HepG2 (cell line): Measurements from ENCODE around the gene EEPD1. TPM values are rescaled to one million over a fixed set of nuclear protein-coding genes. Genes with fewer than 3 reads are reported as not detected.

Experiments
- KAT2B ChIP-seq: fragments of 150-350 bp; IDR thresholded peaks from 2 replicates; pipeline ENCODE4 v1.6.1; 2014; ENCODE audit warnings: low read depth, low read length, borderline replicate concordance
- KAT8 ChIP-seq: IDR thresholded peaks from 2 replicates; pipeline ENCODE4 v1.6.1; 2016; ENCODE audit warnings: missing genetic modification reagents, missing compliant biosample characterization
- MED13 ChIP-seq: sonication (generic); formaldehyde crosslinking; IDR thresholded peaks from 2 replicates; pipeline ENCODE4 v1.5.0; 2020; ENCODE audit warnings: missing genetic modification reagents
- MLLT10 ChIP-seq: sonication (generic); formaldehyde crosslinking; IDR thresholded peaks from 2 replicates; pipeline ENCODE4 v1.4.0; 2020; ENCODE audit warnings: missing genetic modification reagents
- MTA1 ChIP-seq: sonication (generic); formaldehyde crosslinking; IDR thresholded peaks from 2 replicates; pipeline ENCODE4 v1.4.0; 2020; ENCODE audit warnings: missing genetic modification reagents, mild to moderate bottlenecking, borderline replicate concordance
- NBN ChIP-seq: fragments of 450-650 bp; conservative IDR thresholded peaks from 2 replicates; pipeline ENCODE4 v1.6.1; 2017
- PPARG ChIP-seq: conservative IDR thresholded peaks from 2 replicates; pipeline ENCODE4 v1.6.1; 2016; ENCODE audit warnings: missing biosample characterization, missing genetic modification reagents
- SAP130 ChIP-seq: IDR thresholded peaks from 2 replicates; pipeline ENCODE4 v1.6.1; 2016; ENCODE audit warnings: low read depth
- UBTF ChIP-seq: sonication (generic); formaldehyde crosslinking; IDR thresholded peaks from 2 replicates; pipeline ENCODE4 v1.4.0; 2020; ENCODE audit warnings: mild to moderate bottlenecking, missing genetic modification reagents
- ZFY ChIP-seq: sonication (generic); formaldehyde crosslinking; IDR thresholded peaks from 2 replicates; pipeline ENCODE4 v1.4.0; 2020; ENCODE audit warnings: missing genetic modification reagents
- ZKSCAN1 ChIP-seq: fragments of 150-350 bp; IDR thresholded peaks from 2 replicates; pipeline ENCODE4 v1.6.1; 2014; ENCODE audit warnings: low read length
- ZNF318 ChIP-seq: sonication (generic); formaldehyde crosslinking; IDR thresholded peaks from 2 replicates; pipeline ENCODE4 v1.4.0; 2020; ENCODE audit warnings: mild to moderate bottlenecking, missing genetic modification reagents
- ZNF616 ChIP-seq: sonication (generic); formaldehyde crosslinking; IDR thresholded peaks from 2 replicates; pipeline ENCODE4 v1.5.0; 2020; ENCODE audit warnings: low read depth, mild to moderate bottlenecking, missing genetic modification reagents
- ZNF670 ChIP-seq: sonication (generic); formaldehyde crosslinking; IDR thresholded peaks from 2 replicates; pipeline ENCODE4 v1.8.0; 2022; ENCODE audit warnings: mild to moderate bottlenecking, missing genetic modification reagents, borderline replicate concordance
- polyA plus RNA-seq, 8 experiments: library from polyadenylated mRNA; depleted of rRNA in 3 of 8; stranded (reverse) in 7 of 8; unstranded in 1 of 8; fragments of >200 nt; fragmentation: Illumina TruSeq in 4 of 8; extraction: Trizol in 4 of 8; gene quantifications; 2 replicates each; pipeline versions ENCODE4 v1.2.1 to v1.2.3, GENCODE V29; 2011 to 2016; ENCODE audit warnings: low read depth in 4 of 8, missing spikeins in 1 of 8, mixed read lengths in 1 of 8; ENCODE audit not compliant: insufficient read depth in 1 of 8
- total RNA-seq, 5 experiments: library from RNA; depleted of rRNA; stranded (reverse); fragments of >200 nt; fragmentation: Illumina TruSeq; extraction: Trizol; gene quantifications; 2 replicates each; pipeline ENCODE4 v1.2.3, GENCODE V29; 2016; ENCODE audit warnings: low read depth in 1 of 5
- TF ChIP-seq, protein P1 (sequence below): sonication (generic); formaldehyde crosslinking; IDR thresholded peaks from 2 replicates; pipeline ENCODE4 v1.8.1; 2023; ENCODE audit warnings: mild to moderate bottlenecking, missing genetic modification reagents
- TF ChIP-seq, protein P2 (sequence below): sonication (generic); formaldehyde crosslinking; IDR thresholded peaks from 2 replicates; pipeline ENCODE4 v1.4.0; 2020; ENCODE audit warnings: mild to moderate bottlenecking, missing genetic modification reagents, borderline replicate concordance

EEPD1 gene
- total and polyA plus RNA-seq, 2 of the 13 experiments (the other 11 are each of a cell fraction or from before 2014, with no cell fraction given): 10.1 to 16.4 TPM

DNA sequence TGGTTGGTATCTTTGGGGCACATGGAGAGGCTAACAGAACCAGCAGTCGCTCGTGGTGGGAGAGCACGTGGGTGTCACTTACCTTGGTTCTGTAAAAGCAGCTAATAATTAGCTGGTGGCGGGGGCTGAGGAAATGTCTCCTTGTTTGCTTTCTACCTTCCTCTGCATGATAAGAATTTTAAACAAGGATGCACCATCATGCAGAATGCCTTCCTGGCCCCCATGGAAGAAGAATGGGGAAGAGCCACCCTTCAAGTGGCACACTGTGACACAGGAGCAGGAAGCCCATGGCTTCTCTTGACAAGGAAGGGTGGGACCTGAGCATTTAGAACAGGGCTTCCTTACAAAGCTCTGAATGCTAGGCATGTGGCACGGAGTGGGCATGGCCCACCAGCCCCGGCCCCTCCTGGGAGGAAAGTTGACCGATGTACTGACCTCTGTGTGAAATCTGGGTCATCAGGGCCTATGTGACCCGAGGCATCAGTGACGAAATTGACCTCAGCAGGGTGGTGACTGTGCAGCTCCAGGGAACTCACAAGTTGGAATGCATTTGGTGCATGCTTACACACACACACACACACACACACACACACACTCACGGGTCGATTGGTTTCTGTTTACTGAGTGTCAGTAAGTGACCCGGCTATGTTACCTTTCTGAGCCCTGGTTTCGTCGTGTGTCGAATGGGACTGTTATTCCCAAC lies 119.7 kb downstream of the EEPD1 start (continued):
- peak; percentile 20; the same call in 1 of the 2 replicates for TF ChIP-seq ZFY (CRISPR knock-in tag)
- peak; percentile 70; the same call in 1 of the 2 replicates for TF ChIP-seq ZNF670 (CRISPR knock-in tag)
- TF ChIP-seq, protein P1, sequence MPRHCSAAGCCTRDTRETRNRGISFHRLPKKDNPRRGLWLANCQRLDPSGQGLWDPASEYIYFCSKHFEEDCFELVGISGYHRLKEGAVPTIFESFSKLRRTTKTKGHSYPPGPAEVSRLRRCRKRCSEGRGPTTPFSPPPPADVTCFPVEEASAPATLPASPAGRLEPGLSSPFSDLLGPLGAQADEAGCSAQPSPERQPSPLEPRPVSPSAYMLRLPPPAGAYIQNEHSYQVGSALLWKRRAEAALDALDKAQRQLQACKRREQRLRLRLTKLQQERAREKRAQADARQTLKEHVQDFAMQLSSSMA (CRISPR knock-in tag): no peak
- no peak for TF ChIP-seq KAT8 (CRISPR knock-in tag)
- TF ChIP-seq, protein P2, sequence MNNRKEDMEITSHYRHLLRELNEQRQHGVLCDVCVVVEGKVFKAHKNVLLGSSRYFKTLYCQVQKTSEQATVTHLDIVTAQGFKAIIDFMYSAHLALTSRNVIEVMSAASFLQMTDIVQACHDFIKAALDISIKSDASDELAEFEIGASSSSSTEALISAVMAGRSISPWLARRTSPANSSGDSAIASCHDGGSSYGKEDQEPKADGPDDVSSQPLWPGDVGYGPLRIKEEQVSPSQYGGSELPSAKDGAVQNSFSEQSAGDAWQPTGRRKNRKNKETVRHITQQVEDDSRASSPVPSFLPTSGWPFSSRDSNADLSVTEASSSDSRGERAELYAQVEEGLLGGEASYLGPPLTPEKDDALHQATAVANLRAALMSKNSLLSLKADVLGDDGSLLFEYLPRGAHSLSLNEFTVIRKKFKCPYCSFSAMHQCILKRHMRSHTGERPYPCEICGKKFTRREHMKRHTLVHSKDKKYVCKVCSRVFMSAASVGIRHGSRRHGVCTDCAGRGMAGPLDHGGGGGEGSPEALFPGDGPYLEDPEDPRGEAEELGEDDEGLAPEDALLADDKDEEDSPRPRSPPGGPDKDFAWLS (CRISPR knock-in tag): no peak
- peak; percentile 59; the same call in 1 of the 2 replicates for TF ChIP-seq SAP130 (CRISPR knock-in tag)
- TF ChIP-seq MLLT10 (CRISPR knock-in tag): no peak
- peak; percentile 51; the same call in 1 of the 2 replicates for TF ChIP-seq UBTF
- TF ChIP-seq KAT2B: no peak; the same call in 1 of the 2 replicates
- no peak for TF ChIP-seq MED13 (CRISPR knock-in tag)
- TF ChIP-seq ZNF616 (CRISPR knock-in tag): no peak
- peak; percentile 87; the same call in 1 of the 2 replicates for TF ChIP-seq MTA1 (CRISPR knock-in tag)
- TF ChIP-seq NBN: no peak
- no peak for TF ChIP-seq ZKSCAN1
- TF ChIP-seq ZNF318 (CRISPR knock-in tag): no peak
- peak; percentile 44; the same call in 1 of the 2 replicates for TF ChIP-seq PPARG (CRISPR knock-in tag)
